Left lung (tissue), 14 donors: ENCODE measurements around the gene SLC4A1AP. TPM values are rescaled to one million over a fixed set of nuclear protein-coding genes. Genes with fewer than 3 reads are reported as not detected.

Source experiments
- ATAC-seq: fragments of 200-7000 bp; cut with Tn5 transposase; one replicate; pipeline ENCODE4 v1.9.1; 2020; ENCODE audit warnings: moderate library complexity
- DNase-seq, 4 donors: peaks; one replicate each; pipeline ENCODE4 v3.0.0-alpha.2; 2013 to 2020
- H3K27ac ChIP-seq, 2 donors: fragments of 200-600 bp; sonication (generic) in 1 of 2; one replicate each; pipeline versions ENCODE4 v1.5.0 to v1.8.0; 2020 to 2021
- H3K27me3 ChIP-seq, 2 donors: fragments of 200-600 bp; sonication (generic) in 1 of 2; one replicate each; pipeline versions ENCODE4 v1.5.0 to v1.8.0; 2020 to 2021
- H3K36me3 ChIP-seq, 2 donors: fragments of 200-600 bp; sonication (generic) in 1 of 2; one replicate each; pipeline versions ENCODE4 v1.5.0 to v1.8.0; 2020 to 2021
- H3K4me1 ChIP-seq, 2 donors: fragments of 200-600 bp; one replicate each; pipeline ENCODE4 v1.8.0; 2021
- H3K4me3 ChIP-seq, 2 donors: fragments of 200-600 bp; sonication (generic) in 1 of 2; one replicate each; pipeline versions ENCODE4 v1.5.0 to v1.8.0; 2020 to 2021; ENCODE audit warnings: mild to moderate bottlenecking in 1 of 2
- H3K9me3 ChIP-seq, 2 donors: fragments of 200-600 bp; sonication (generic) in 1 of 2; one replicate each; pipeline versions ENCODE4 v1.5.0 to v1.8.0; 2020 to 2021
- intact Hi-C, 2 donors: fragments of 100-400 bp; cut with DNase I; formaldehyde crosslinking; loops; one replicate each; pipeline versions ENCODE4 v1.11.2 to v1.14.2; 2022
- long read RNA-seq, 12 donors: library from polyadenylated mRNA in 2 of 12; unstranded in 2 of 12; transcript quantifications; one replicate each; pipeline ENCODE4 v2.0.0 and lab custom pipeline, GENCODE V29; 2019 to 2026
- polyA plus RNA-seq, 6 donors: library from polyadenylated mRNA; unstranded; fragments of 120-200 nt; gene quantifications; one replicate each; pipeline ENCODE4 v1.2.1, GENCODE V29; 2013; ENCODE audit not compliant: insufficient read length in 6 of 6
- total RNA-seq, 2 donors: library from RNA; stranded (reverse); fragmentation: NEBNext Ultra II Directional; extraction: Animal tissue kit (Norgen Biotek cat#: 25700); gene quantifications; one replicate each; pipeline ENCODE4 v1.2.1, GENCODE V29; 2021
- TF ChIP-seq, protein P1 (sequence below), 2 donors: fragments of 200-600 bp; sonication (generic) in 1 of 2; IDR thresholded peaks; one replicate each; pipeline versions ENCODE4 v1.5.0 to v1.8.0; 2021; ENCODE audit warnings: antibody characterized with exemption in 2 of 2
- donor health status: DM: no; HTN: yes; CAD: no.
- donor health status: DM: no; HTN: no; CAD: no.

Gene SLC4A1AP, protein sequence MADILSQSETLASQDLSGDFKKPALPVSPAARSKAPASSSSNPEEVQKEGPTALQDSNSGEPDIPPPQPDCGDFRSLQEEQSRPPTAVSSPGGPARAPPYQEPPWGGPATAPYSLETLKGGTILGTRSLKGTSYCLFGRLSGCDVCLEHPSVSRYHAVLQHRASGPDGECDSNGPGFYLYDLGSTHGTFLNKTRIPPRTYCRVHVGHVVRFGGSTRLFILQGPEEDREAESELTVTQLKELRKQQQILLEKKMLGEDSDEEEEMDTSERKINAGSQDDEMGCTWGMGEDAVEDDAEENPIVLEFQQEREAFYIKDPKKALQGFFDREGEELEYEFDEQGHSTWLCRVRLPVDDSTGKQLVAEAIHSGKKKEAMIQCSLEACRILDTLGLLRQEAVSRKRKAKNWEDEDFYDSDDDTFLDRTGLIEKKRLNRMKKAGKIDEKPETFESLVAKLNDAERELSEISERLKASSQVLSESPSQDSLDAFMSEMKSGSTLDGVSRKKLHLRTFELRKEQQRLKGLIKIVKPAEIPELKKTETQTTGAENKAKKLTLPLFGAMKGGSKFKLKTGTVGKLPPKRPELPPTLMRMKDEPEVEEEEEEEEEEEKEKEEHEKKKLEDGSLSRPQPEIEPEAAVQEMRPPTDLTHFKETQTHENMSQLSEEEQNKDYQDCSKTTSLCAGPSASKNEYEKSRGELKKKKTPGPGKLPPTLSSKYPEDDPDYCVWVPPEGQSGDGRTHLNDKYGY
- 10 to 100 TPM; 18.5 to 20.3 TPM for total RNA-seq
- polyA plus RNA-seq, result 10 to 100 TPM; 32.3 to 40.1 (median 33.3) TPM
- long read RNA-seq, donor 1, transcript SLC4A1AP-203 (2 exons, 2,537 nt), result major isoform, 5 of 18 reads
- long read RNA-seq, donor 1, partial matches to known transcripts, result 9 of 18 reads
- long read RNA-seq, donor 1, other reads (novel, unspliced or antisense), result 0 of 18 reads
- long read RNA-seq, donor 2, partial matches to known transcripts, result 0 of 5 reads
- long read RNA-seq, donor 2, other reads (novel, unspliced or antisense), result 0 of 5 reads
- long read RNA-seq, donor 3, partial matches to known transcripts, result 0 of 3 reads
- long read RNA-seq, donor 3, other reads (novel, unspliced or antisense), result 0 of 3 reads
- long read RNA-seq, donor 4, partial matches to known transcripts, result 25 of 26 reads
- long read RNA-seq, donor 4, other reads (novel, unspliced or antisense), result 1 of 26 reads
- long read RNA-seq, donor 5, partial matches to known transcripts, result 0 of 4 reads
- long read RNA-seq, donor 5, other reads (novel, unspliced or antisense), result 0 of 4 reads
- long read RNA-seq, donor 6, partial matches to known transcripts, result 6 of 7 reads
- long read RNA-seq, donor 6, other reads (novel, unspliced or antisense), result 0 of 7 reads
- long read RNA-seq, donor 7, partial matches to known transcripts, result 0 of 8 reads
- long read RNA-seq, donor 7, other reads (novel, unspliced or antisense), result 0 of 8 reads
- long read RNA-seq, donor 8, partial matches to known transcripts, result 0 of 4 reads
- long read RNA-seq, donor 8, other reads (novel, unspliced or antisense), result 0 of 4 reads
- long read RNA-seq, donor 9, result 0 reads
- long read RNA-seq, donor 10, partial matches to known transcripts, result 17 of 20 reads
- long read RNA-seq, donor 10, other reads (novel, unspliced or antisense), result 3 of 20 reads
- long read RNA-seq, donor 11, partial matches to known transcripts, result 11 of 13 reads
- long read RNA-seq, donor 11, other reads (novel, unspliced or antisense), result 0 of 13 reads
- long read RNA-seq, donor 12, transcript SLC4A1AP-203 (2 exons, 2,537 nt), result major isoform, 5 of 5 reads
- long read RNA-seq, donor 12, partial matches to known transcripts, result 0 of 5 reads
- long read RNA-seq, donor 12, other reads (novel, unspliced or antisense), result 0 of 5 reads

DNA sequence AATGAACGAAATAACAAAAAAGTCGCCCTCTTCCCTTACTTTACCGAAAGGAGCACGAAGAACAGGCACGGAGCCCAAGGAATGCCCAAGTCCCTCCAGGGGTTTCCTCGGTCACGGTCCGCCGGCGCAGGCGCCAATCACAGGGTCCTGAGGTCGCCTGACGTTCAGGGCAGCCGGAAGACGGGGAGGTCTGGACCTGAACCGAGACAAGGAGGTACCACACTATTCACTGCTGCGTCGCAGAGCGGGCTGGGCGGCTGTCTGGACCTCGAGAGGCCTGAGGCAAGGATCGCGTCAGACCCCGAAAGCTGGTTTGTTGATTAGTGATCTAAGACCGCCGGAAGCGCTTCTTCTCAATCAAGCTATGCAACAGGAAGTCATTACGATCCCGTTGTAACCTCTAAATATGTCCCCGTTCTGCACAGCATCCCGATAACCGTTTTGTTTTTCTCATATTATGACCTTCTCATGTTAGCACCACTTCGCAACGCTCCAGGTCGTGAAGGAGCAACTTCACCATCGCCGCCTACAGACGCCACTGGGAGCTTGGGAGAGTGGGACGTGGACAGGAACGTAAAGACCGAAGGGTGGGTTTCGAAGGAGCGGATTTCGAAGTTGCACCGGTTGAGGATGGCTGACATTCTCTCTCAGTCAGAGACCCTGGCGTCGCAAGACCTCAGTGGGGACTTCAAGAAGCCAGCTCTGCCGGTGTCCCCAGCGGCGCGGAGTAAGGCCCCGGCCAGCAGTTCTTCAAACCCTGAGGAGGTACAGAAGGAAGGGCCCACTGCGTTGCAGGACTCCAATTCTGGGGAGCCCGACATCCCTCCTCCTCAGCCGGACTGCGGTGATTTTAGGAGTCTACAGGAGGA lies at the start of gene SLC4A1AP, which contains the start of gene SUPT7L:
Gene SLC4A1AP (plus strand): TSS at position 605 of the 869 bp plus-strand sequence. CDS start 26 bp downstream, at position 631.
Gene SUPT7L (minus strand): TSS at position 330 of the 869 bp plus-strand sequence. CDS start 1,422 bp downstream, outside the sequence.
- Histone ChIP-seq H3K36me3 (peaks cover 8 to 51% of the 10 kb centered on the region in 2 donors), H3K4me1 (peaks cover 13 to 61% of the 10 kb centered on the region in 2 donors), H3K27me3 (no peaks in the 10 kb centered on the region), H3K27ac (peak within 1 kb of the TSS; percentile 83 to 95), H3K4me3 (peak within 1 kb of the TSS; percentile 79 to 95), H3K9me3 (no peaks in the 10 kb centered on the region)
- TF ChIP-seq, protein P1, sequence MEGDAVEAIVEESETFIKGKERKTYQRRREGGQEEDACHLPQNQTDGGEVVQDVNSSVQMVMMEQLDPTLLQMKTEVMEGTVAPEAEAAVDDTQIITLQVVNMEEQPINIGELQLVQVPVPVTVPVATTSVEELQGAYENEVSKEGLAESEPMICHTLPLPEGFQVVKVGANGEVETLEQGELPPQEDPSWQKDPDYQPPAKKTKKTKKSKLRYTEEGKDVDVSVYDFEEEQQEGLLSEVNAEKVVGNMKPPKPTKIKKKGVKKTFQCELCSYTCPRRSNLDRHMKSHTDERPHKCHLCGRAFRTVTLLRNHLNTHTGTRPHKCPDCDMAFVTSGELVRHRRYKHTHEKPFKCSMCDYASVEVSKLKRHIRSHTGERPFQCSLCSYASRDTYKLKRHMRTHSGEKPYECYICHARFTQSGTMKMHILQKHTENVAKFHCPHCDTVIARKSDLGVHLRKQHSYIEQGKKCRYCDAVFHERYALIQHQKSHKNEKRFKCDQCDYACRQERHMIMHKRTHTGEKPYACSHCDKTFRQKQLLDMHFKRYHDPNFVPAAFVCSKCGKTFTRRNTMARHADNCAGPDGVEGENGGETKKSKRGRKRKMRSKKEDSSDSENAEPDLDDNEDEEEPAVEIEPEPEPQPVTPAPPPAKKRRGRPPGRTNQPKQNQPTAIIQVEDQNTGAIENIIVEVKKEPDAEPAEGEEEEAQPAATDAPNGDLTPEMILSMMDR (IDR thresholded peaks at IDR 0.05), result no peak
- peak; percentile 94 for ATAC-seq
- DNase-seq, result peak; percentile 82 to 93 (median 87)
- intact Hi-C loops, result no loop called here

DNA sequence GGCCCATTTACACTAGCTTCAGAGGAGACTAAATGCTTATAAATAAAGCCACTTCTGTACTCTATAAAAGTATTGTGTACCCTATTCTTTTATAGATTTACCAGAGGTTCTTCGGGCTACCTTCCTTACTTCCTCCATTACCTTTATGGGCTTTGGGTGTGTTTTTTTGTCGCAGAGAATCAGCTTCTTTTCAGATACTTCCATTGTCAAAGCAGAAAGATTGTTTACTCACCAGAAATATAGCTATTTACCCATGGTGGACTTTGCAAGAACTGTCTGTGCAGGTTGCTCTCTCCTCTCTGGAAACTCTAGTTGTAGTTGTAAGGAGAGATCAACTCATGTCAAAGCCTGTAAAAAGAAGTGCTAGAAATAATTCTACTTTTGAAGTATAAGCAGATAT lies 49.7 kb upstream of the SLC4A1AP start:
- ATAC-seq (no peak), DNase-seq (no peak)
- TF ChIP-seq, protein P1 (IDR thresholded peaks at IDR 0.05), result no peak
- Histone ChIP-seq H3K9me3 (no peaks in the 10 kb centered on the region), H3K27ac (no peak overlapping the region), H3K4me1 (no peaks in the 10 kb centered on the region), H3K27me3 (no peaks in the 10 kb centered on the region), H3K36me3 (peaks cover 0 to 92% of the 10 kb centered on the region in 2 donors), H3K4me3 (no peak overlapping the region)
- intact Hi-C loops, result no loop called here

DNA sequence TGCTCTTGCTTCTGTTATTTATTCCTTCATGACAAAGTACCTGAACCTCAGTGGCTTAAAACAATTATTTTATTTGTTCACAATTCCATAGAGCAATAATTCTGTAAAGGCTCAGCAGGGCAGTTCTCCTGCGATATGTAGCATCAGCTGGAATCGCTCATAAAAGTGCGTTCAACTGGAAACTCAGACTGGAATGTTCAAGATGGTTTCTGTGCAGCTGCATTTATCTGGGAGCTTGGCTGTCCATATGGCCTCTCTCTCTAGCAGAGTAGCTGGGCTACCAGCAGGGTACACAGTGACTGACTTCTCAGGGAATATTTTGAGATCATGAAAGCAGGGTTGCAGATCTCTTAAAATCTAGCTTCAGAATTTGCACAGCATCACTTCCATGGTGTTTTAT lies 48.4 kb upstream of the SLC4A1AP start:
- no peak overlapping the region for H3K4me3 ChIP-seq
- peaks cover 0 to 92% of the 10 kb centered on the region in 2 donors for H3K36me3 ChIP-seq
- TF ChIP-seq, protein P1 (IDR thresholded peaks at IDR 0.05), result no peak
- H3K4me1 ChIP-seq, result no peaks in the 10 kb centered on the region
- no peaks in the 10 kb centered on the region for H3K9me3 ChIP-seq
- ATAC-seq, result no peak
- H3K27ac ChIP-seq, result no peak overlapping the region
- H3K27me3 ChIP-seq, result no peaks in the 10 kb centered on the region
- no peak for DNase-seq
- intact Hi-C loops, result no loop called here
